ENCODE measurements around the gene SLC12A8.

DNA sequence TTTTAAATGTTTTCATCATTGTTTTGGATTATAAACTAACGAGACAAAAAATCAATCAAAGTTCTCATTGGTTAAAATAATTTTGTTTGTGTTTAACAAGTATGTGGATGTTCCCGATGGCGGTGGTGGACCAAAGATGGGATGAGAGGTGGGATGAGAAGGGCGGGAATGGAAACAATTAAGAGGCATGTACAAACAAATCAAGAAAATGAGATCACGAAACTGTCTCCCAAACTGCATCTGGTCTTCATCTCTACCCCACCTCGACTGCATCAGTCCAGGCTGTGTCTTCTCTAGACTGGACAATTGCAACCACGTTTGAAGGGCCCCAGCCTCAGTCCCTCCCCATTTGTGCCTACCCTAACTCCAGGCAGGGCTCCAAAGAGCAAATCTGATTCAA, 56.1 kb downstream of the SLC12A8 start:
- TF ChIP-seq, protein P1, sequence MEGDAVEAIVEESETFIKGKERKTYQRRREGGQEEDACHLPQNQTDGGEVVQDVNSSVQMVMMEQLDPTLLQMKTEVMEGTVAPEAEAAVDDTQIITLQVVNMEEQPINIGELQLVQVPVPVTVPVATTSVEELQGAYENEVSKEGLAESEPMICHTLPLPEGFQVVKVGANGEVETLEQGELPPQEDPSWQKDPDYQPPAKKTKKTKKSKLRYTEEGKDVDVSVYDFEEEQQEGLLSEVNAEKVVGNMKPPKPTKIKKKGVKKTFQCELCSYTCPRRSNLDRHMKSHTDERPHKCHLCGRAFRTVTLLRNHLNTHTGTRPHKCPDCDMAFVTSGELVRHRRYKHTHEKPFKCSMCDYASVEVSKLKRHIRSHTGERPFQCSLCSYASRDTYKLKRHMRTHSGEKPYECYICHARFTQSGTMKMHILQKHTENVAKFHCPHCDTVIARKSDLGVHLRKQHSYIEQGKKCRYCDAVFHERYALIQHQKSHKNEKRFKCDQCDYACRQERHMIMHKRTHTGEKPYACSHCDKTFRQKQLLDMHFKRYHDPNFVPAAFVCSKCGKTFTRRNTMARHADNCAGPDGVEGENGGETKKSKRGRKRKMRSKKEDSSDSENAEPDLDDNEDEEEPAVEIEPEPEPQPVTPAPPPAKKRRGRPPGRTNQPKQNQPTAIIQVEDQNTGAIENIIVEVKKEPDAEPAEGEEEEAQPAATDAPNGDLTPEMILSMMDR (IDR thresholded peaks at IDR 0.05 in 4 of 5, conservative IDR thresholded peaks at IDR 0.05 in 1 of 5): no peak
- no peak for TF ChIP-seq POLR2A (IDR thresholded peaks at IDR 0.05)
